ENCODE data around the gene CD7. TPM values are rescaled to one million over a fixed set of nuclear protein-coding genes. Genes with fewer than 3 reads are reported as not detected.

The CD7 gene
- total RNA-seq, 1 experiment from 2014 or later: 0.74 TPM

GRCh38 chr17:82297714-82298537 lies 19.5 kb downstream of the CD7 start:
- CTCF ChIA-PET: interaction anchor here (0.9 to 2.4 kb wide), 5 partner anchors 33 to 73 kb away, joined by 3 to 7 read pairs (median 4); partner anchors contain the start of gene SECTM1
- ATAC-seq: peak; percentile 8; the same call in 1 of the 2 replicates

GRCh38 chr17:82297280-82297713 lies 20.1 kb downstream of the CD7 start:
- ATAC-seq: no peak
- ChIA-PET CTCF (interaction anchor here (1.2 to 2.4 kb wide), 3 partner anchors 36 to 61 kb away, joined by 4 to 7 read pairs (median 5); partner anchors contain the start of gene SECTM1), POLR2A (no interaction called here)
- TF ChIP-seq, protein P1, sequence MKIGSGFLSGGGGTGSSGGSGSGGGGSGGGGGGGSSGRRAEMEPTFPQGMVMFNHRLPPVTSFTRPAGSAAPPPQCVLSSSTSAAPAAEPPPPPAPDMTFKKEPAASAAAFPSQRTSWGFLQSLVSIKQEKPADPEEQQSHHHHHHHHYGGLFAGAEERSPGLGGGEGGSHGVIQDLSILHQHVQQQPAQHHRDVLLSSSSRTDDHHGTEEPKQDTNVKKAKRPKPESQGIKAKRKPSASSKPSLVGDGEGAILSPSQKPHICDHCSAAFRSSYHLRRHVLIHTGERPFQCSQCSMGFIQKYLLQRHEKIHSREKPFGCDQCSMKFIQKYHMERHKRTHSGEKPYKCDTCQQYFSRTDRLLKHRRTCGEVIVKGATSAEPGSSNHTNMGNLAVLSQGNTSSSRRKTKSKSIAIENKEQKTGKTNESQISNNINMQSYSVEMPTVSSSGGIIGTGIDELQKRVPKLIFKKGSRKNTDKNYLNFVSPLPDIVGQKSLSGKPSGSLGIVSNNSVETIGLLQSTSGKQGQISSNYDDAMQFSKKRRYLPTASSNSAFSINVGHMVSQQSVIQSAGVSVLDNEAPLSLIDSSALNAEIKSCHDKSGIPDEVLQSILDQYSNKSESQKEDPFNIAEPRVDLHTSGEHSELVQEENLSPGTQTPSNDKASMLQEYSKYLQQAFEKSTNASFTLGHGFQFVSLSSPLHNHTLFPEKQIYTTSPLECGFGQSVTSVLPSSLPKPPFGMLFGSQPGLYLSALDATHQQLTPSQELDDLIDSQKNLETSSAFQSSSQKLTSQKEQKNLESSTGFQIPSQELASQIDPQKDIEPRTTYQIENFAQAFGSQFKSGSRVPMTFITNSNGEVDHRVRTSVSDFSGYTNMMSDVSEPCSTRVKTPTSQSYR (CRISPR knock-in tag; IDR thresholded peaks at IDR 0.05): no peak
- TF ChIP-seq CREB1 (CRISPR knock-in tag; IDR thresholded peaks at IDR 0.05) (no peak), ZBTB21 (CRISPR knock-in tag; IDR thresholded peaks at IDR 0.05; ENCODE audit: borderline replicate concordance) (no peak), SP1 (CRISPR knock-in tag; conservative IDR thresholded peaks at IDR 0.05) (no peak), TEAD4 (CRISPR knock-in tag; IDR thresholded peaks at IDR 0.05) (no peak), JUN (CRISPR knock-in tag; IDR thresholded peaks at IDR 0.05) (no peak), ZNF219 (CRISPR knock-in tag; IDR thresholded peaks at IDR 0.05; ENCODE audit: borderline replicate concordance) (no peak), KAT7 (CRISPR knock-in tag; IDR thresholded peaks at IDR 0.05; ENCODE audit: borderline replicate concordance) (no peak), PRDM15 (CRISPR knock-in tag; IDR thresholded peaks at IDR 0.05) (no peak)
- TF ChIP-seq, protein P2, sequence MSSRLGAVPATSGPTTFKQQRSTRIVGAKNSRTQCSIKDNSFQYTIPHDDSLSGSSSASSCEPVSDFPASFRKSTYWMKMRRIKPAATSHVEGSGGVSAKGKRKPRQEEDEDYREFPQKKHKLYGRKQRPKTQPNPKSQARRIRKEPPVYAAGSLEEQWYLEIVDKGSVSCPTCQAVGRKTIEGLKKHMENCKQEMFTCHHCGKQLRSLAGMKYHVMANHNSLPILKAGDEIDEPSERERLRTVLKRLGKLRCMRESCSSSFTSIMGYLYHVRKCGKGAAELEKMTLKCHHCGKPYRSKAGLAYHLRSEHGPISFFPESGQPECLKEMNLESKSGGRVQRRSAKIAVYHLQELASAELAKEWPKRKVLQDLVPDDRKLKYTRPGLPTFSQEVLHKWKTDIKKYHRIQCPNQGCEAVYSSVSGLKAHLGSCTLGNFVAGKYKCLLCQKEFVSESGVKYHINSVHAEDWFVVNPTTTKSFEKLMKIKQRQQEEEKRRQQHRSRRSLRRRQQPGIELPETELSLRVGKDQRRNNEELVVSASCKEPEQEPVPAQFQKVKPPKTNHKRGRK (CRISPR knock-in tag; IDR thresholded peaks at IDR 0.05; ENCODE audit: borderline replicate concordance): no peak
- Mint-ChIP-seq H3K9me3 (no peaks in the 10 kb centered on the region), H3K36me3 (no peaks in the 10 kb centered on the region), H3K27me3 (ENCODE audit: low read depth) (peaks cover 4% of the 10 kb centered on the region; the same call in 1 of the 2 replicates), H3K27ac (no peak overlapping the region), H3K4me1 (peaks cover 17% of the 10 kb centered on the region), H3K4me3 (no peak overlapping the region)
- no peak for DNase-seq (ENCODE audit: low spot score)

More at GRCh38 chr17:82297714-82298537, 19.5 kb downstream of the CD7 start:
- Mint-ChIP-seq H3K27me3 (ENCODE audit: low read depth) (peaks cover 4% of the 10 kb centered on the region; the same call in 1 of the 2 replicates), H3K4me3 (no peak overlapping the region), H3K9me3 (no peaks in the 10 kb centered on the region), H3K4me1 (peaks cover 17% of the 10 kb centered on the region), H3K36me3 (no peaks in the 10 kb centered on the region), H3K27ac (no peak overlapping the region)
- DNase-seq (ENCODE audit: low spot score): no peak
- POLR2A ChIA-PET: no interaction called here
- TF ChIP-seq PRRX2 (CRISPR knock-in tag; IDR thresholded peaks at IDR 0.05) (no peak), USF1 (CRISPR knock-in tag; IDR thresholded peaks at IDR 0.05) (no peak)
- TF ChIP-seq, protein P3, sequence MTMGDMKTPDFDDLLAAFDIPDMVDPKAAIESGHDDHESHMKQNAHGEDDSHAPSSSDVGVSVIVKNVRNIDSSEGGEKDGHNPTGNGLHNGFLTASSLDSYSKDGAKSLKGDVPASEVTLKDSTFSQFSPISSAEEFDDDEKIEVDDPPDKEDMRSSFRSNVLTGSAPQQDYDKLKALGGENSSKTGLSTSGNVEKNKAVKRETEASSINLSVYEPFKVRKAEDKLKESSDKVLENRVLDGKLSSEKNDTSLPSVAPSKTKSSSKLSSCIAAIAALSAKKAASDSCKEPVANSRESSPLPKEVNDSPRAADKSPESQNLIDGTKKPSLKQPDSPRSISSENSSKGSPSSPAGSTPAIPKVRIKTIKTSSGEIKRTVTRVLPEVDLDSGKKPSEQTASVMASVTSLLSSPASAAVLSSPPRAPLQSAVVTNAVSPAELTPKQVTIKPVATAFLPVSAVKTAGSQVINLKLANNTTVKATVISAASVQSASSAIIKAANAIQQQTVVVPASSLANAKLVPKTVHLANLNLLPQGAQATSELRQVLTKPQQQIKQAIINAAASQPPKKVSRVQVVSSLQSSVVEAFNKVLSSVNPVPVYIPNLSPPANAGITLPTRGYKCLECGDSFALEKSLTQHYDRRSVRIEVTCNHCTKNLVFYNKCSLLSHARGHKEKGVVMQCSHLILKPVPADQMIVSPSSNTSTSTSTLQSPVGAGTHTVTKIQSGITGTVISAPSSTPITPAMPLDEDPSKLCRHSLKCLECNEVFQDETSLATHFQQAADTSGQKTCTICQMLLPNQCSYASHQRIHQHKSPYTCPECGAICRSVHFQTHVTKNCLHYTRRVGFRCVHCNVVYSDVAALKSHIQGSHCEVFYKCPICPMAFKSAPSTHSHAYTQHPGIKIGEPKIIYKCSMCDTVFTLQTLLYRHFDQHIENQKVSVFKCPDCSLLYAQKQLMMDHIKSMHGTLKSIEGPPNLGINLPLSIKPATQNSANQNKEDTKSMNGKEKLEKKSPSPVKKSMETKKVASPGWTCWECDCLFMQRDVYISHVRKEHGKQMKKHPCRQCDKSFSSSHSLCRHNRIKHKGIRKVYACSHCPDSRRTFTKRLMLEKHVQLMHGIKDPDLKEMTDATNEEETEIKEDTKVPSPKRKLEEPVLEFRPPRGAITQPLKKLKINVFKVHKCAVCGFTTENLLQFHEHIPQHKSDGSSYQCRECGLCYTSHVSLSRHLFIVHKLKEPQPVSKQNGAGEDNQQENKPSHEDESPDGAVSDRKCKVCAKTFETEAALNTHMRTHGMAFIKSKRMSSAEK (CRISPR knock-in tag; IDR thresholded peaks at IDR 0.05; ENCODE audit: borderline replicate concordance): no peak

All from WTC11 (cell line).